T-helper 2 cell (primary cell): ENCODE measurements around the gene TYW3.

Experiments used
- DNase-seq, 5 experiments: peaks; one replicate each; pipeline versions ENCODE4 v3.0.0 to v3.0.0-alpha.2; 2012 to 2022
- total RNA-seq, 2 donors: gene quantifications; one replicate each; lab custom pipeline; 2026; lab: John Stamatoyannopoulos, UW

The TYW3 gene
- total RNA-seq: 16.2 to 20.7 reads per million in 2 donors

GRCh38 chr1:74732960-74733603 lies at the start of gene TYW3, which contains the start of gene CRYZ:
Gene TYW3 (plus strand): TSS chr1:74733152. CDS start chr1:74733245, 93 bp downstream.
Gene CRYZ (minus strand): TSS chr1:74733050. CDS start chr1:74724821, 8,229 bp downstream.
- DNase-seq: peak; percentile 66 to 94 (median 78)

GRCh38 chr1:74683656-74684055 lies 49.3 kb upstream of the TYW3 start:
- no peak for DNase-seq

GRCh38 chr1:74684301-74684700 lies 48.7 kb upstream of the TYW3 start:
- no peak for DNase-seq

GRCh38 chr1:74686928-74687327 lies 46.0 kb upstream of the TYW3 start:
- no peak for DNase-seq

GRCh38 chr1:74689621-74690363 lies 43.2 kb upstream of the TYW3 start:
- DNase-seq: peak in 3 of 5 experiments; percentile 3 to 52 (median 5)

GRCh38 chr1:74690364-74690696 lies 42.6 kb upstream of the TYW3 start:
- no peak for DNase-seq

- no peak for DNase-seq
These were observed 42.0 kb upstream of the TYW3 start for GRCh38 chr1:74690909-74691308.

- no peak for DNase-seq
These were observed 39.5 kb upstream of the TYW3 start for GRCh38 chr1:74693473-74693872.

- DNase-seq: no peak
These were observed 35.1 kb upstream of the TYW3 start for GRCh38 chr1:74697832-74698231.

- no peak for DNase-seq
These were observed 33.6 kb upstream of the TYW3 start for GRCh38 chr1:74699331-74699730.

GRCh38 chr1:74703386-74704182 lies 29.4 kb upstream of the TYW3 start:
- no peak for DNase-seq

GRCh38 chr1:74712881-74713280 lies 20.1 kb upstream of the TYW3 start:
- no peak for DNase-seq

GRCh38 chr1:74713849-74714248 lies 19.1 kb upstream of the TYW3 start:
- DNase-seq: no peak

GRCh38 chr1:74714429-74715235 lies 18.3 kb upstream of the TYW3 start:
- DNase-seq: no peak

- no peak for DNase-seq
These were observed 17.8 kb upstream of the TYW3 start for GRCh38 chr1:74715236-74715502.

GRCh38 chr1:74715806-74716205 lies 17.1 kb upstream of the TYW3 start:
- DNase-seq: no peak

GRCh38 chr1:74716822-74717221 lies 16.1 kb upstream of the TYW3 start:
- no peak for DNase-seq

GRCh38 chr1:74717626-74718025 lies 15.3 kb upstream of the TYW3 start:
- DNase-seq: no peak

- DNase-seq: no peak
These were observed 6.9 kb upstream of the TYW3 start for GRCh38 chr1:74726063-74726462.

GRCh38 chr1:74728736-74729135 lies 4.2 kb upstream of the TYW3 start:
- no peak for DNase-seq

GRCh38 chr1:74729741-74730478 lies 3.0 kb upstream of the TYW3 start:
- DNase-seq: peak in 1 of 5 experiments; percentile 70

- no peak for DNase-seq
These were observed 1.4 kb upstream of the TYW3 start for GRCh38 chr1:74731399-74732052.
